Gastrocnemius medialis (tissue), 4 donors: ENCODE data around the gene SPIRE1. TPM values are rescaled to one million over a fixed set of nuclear protein-coding genes. Genes with fewer than 3 reads are reported as not detected.

ENCODE experiments used
- ATAC-seq, 2 donors: fragments of 150-250 bp; one replicate each; pipeline ENCODE4 v1.9.1; 2016
- DNase-seq, 2 donors: peaks; one replicate each; pipeline ENCODE4 v3.0.0-alpha.2; 2019
- H3K27ac ChIP-seq, 4 donors: fragments of 200-600 bp; sonication (generic); 1 replicate in 1 of 4; 2 replicates in 3 of 4; pipeline ENCODE4 v1.5.1; 2016 to 2018; ENCODE audit warnings: mild to moderate bottlenecking in 2 of 4, moderate library complexity in 1 of 4
- H3K27me3 ChIP-seq, 3 donors: fragments of 200-600 bp; sonication (generic) in 2 of 3; 1 replicate in 1 of 3; 2 replicates in 2 of 3; pipeline versions ENCODE4 v1.5.1 to v1.6.0; 2016 to 2019; ENCODE audit warnings: mild to moderate bottlenecking in 1 of 3, moderate library complexity in 1 of 3
- H3K36me3 ChIP-seq, 2 donors: fragments of 200-600 bp; sonication (generic) in 1 of 2; one replicate each; pipeline ENCODE4 v1.5.1; 2017 to 2018
- H3K4me1 ChIP-seq, 2 donors: fragments of 200-600 bp; sonication (generic) in 1 of 2; one replicate each; pipeline ENCODE4 v1.5.1; 2016 to 2017; ENCODE audit warnings: mild to moderate bottlenecking in 2 of 2
- H3K4me3 ChIP-seq, 4 donors: fragments of 200-600 bp; sonication (generic) in 3 of 4; 1 replicate in 1 of 4; 2 replicates in 3 of 4; pipeline ENCODE4 v1.5.1; 2016 to 2019; ENCODE audit warnings: mild to moderate bottlenecking in 2 of 4
- H3K9me3 ChIP-seq, 3 donors: fragments of 200-600 bp; sonication (generic) in 2 of 3; 1 replicate in 1 of 3; 2 replicates in 2 of 3; pipeline ENCODE4 v1.5.1; 2016 to 2019
- POLR2A ChIP-seq, 2 donors: fragments of 450-650 bp; IDR thresholded peaks; one replicate each; pipeline ENCODE4 v1.6.1; 2017; ENCODE audit warnings: antibody characterized with exemption in 2 of 2, mild to moderate bottlenecking in 2 of 2, moderate library complexity in 2 of 2
- in situ Hi-C, 4 donors: fragments of 200-750 bp; cut with MboI; loops; one replicate each; pipeline versions ENCODE4 v1.15.0 to v1.8.0; 2017; ENCODE audit warnings: low sequenced_read_pairs in 4 of 4
- intact Hi-C: fragments of 100-400 bp; cut with DNase I; formaldehyde crosslinking; loops from one replicate; pipeline ENCODE4 v1.15.1; 2023; ENCODE audit warnings: low total_unique reads
- total RNA-seq, 4 donors: library from RNA; depleted of rRNA; stranded (reverse); fragments of >200 nt; gene quantifications; one replicate each; pipeline versions ENCODE4 v1.1.0 to v1.2.3, GENCODE V29; 2016
- TF ChIP-seq, protein P1 (sequence below), 5 experiments: fragments of 450-650 bp in 3 of 5; fragments of 200-600 bp in 2 of 5; sonication (generic) in 2 of 5; IDR thresholded peaks in 4 of 5; conservative IDR thresholded peaks in 1 of 5; 1 replicate in 4 of 5; 2 replicates in 1 of 5; pipeline ENCODE4 v1.5.1; 2016 to 2019; ENCODE audit warnings: antibody characterized with exemption in 5 of 5, mild to moderate bottlenecking in 3 of 5, moderate library complexity in 3 of 5

SPIRE1 gene
- total RNA-seq, 4 donors from 2014 or later, result 48.3 to 82.7 (median 55.1) TPM

DNA sequence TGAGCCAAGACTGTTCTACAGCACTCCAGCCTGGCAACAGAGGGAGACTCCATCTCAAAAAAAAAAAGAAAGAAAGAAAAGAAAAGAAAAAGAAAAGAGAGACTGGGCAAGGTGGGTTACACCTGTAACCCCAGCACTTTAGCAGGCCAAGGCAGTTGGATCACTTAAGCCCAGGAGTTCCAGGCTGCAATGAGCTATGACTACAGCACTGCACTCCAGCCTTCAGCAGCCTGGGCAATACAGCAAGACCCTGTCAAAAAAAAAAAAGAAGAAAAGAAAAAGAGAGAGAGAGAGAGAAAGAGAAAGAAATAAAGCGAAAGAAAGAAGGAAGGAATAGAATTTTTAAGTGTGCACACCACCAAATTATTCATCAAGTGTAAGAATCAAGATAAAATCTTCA lies 2.9 kb downstream of the SPIRE1 start:
- DNase-seq (no peak), ATAC-seq (no peak)
- H3K9me3 ChIP-seq, result no peaks in the 10 kb centered on the region
- intact Hi-C loops, result loop anchor here (5.0 kb wide), 4 partner anchors 227 to 383 kb away; partner anchors contain the start of genes AFG3L2, PTPN2 and SEH1L
- no peak overlapping the region for H3K27ac ChIP-seq
- TF ChIP-seq, protein P1, sequence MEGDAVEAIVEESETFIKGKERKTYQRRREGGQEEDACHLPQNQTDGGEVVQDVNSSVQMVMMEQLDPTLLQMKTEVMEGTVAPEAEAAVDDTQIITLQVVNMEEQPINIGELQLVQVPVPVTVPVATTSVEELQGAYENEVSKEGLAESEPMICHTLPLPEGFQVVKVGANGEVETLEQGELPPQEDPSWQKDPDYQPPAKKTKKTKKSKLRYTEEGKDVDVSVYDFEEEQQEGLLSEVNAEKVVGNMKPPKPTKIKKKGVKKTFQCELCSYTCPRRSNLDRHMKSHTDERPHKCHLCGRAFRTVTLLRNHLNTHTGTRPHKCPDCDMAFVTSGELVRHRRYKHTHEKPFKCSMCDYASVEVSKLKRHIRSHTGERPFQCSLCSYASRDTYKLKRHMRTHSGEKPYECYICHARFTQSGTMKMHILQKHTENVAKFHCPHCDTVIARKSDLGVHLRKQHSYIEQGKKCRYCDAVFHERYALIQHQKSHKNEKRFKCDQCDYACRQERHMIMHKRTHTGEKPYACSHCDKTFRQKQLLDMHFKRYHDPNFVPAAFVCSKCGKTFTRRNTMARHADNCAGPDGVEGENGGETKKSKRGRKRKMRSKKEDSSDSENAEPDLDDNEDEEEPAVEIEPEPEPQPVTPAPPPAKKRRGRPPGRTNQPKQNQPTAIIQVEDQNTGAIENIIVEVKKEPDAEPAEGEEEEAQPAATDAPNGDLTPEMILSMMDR (IDR thresholded peaks at IDR 0.05 in 4 of 5, conservative IDR thresholded peaks at IDR 0.05 in 1 of 5), result no peak
- no peak for TF ChIP-seq POLR2A (IDR thresholded peaks at IDR 0.05)
- peaks cover 10 to 33% of the 10 kb centered on the region in 2 donors for H3K4me1 ChIP-seq
- no peak overlapping the region for H3K4me3 ChIP-seq
- H3K36me3 ChIP-seq, result no peaks in the 10 kb centered on the region
- in situ Hi-C loops, result no loop called here
- no peaks in the 10 kb centered on the region for H3K27me3 ChIP-seq

DNA sequence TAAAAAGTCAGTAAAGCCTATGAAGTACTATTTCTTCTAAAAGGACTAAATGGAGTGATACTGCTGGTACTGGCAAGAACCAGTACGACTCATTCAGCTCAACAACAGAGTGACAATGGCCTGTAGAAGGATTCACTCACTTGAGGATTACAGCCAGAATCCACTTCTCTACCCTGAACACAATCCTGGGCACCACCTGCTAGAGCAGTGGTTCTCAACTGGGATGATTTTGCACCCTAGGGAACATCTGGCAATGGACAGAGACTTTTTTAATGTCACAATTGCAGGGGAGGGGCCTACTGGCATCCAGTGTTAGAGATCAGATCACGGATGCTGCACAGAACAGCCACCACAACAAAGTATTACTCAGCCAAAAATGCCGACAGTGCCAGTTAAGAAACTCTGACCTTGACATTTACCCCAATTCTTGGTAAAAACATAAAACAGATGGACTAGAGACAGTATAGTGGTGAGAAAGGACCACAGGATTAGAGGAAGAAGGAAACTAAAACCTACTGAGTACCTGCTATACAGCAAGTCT lies 5.0 kb downstream of the SPIRE1 start:
- peak in 1 of 2 donors; percentile 29 for DNase-seq
- intact Hi-C loops (no loop called here), in situ Hi-C loops (no loop called here)
- Histone ChIP-seq H3K27ac (peak overlapping the region; percentile 31 to 61 (median 50)), H3K4me3 (no peak overlapping the region), H3K4me1 (peaks cover 10 to 36% of the 10 kb centered on the region in 2 donors), H3K9me3 (no peaks in the 10 kb centered on the region), H3K27me3 (no peaks in the 10 kb centered on the region), H3K36me3 (no peaks in the 10 kb centered on the region)
- peak; percentile 14 to 35 for ATAC-seq
- TF ChIP-seq, protein P1 (IDR thresholded peaks at IDR 0.05 in 4 of 5, conservative IDR thresholded peaks at IDR 0.05 in 1 of 5), result no peak
- TF ChIP-seq POLR2A (IDR thresholded peaks at IDR 0.05), result no peak

DNA sequence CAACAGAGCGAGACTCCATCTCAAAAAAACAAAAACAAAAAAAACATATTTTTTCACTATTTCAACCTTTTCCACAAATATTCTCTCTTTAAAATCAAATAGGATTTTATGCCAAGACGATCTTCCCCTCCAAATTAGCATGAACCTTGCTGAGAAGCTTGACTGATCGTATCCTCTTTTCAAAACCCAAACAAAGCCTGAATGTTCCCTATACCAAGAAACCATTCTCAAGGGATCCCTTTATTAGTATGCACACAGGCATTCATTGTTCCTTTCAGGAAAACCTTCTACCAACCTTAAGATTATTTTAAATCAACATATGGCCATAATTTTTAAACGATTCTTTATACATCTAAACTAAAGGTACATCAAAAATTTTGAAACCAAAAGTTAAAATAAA lies 6.3 kb downstream of the SPIRE1 start:
- peak overlapping the region in 3 of 4 donors; percentile 1 to 10 (median 6) for H3K27ac ChIP-seq
- no peak for TF ChIP-seq POLR2A (IDR thresholded peaks at IDR 0.05)
- TF ChIP-seq, protein P1 (IDR thresholded peaks at IDR 0.05 in 4 of 5, conservative IDR thresholded peaks at IDR 0.05 in 1 of 5), result no peak
- ATAC-seq (no peak), DNase-seq (no peak)
- intact Hi-C loops (no loop called here), in situ Hi-C loops (no loop called here)
- H3K36me3 ChIP-seq, result no peaks in the 10 kb centered on the region
- no peaks in the 10 kb centered on the region for H3K27me3 ChIP-seq
- no peak overlapping the region for H3K4me3 ChIP-seq
- H3K4me1 ChIP-seq, result peaks cover 10 to 38% of the 10 kb centered on the region in 2 donors
- no peaks in the 10 kb centered on the region for H3K9me3 ChIP-seq

DNA sequence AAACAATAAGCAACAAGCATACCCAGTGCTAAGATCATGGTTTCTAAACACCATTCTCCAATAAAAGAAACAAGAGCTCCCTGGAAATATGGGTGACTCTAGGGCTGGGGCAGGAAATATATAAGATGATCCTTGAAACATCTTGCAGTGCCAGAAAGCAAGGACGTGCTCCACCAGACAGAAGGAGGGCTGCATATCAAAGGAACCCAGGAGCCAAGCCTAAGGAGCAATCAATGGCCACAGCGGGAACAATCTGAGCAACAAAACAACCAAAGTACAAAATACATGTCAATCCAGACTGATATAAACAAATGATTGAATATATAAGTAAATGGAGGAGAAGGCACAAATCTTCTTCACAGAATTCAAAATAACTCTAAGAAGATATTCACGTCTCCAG lies 10.1 kb downstream of the SPIRE1 start:
- peaks cover 30 to 47% of the 10 kb centered on the region in 2 donors for H3K4me1 ChIP-seq
- no peaks in the 10 kb centered on the region for H3K36me3 ChIP-seq
- intact Hi-C loops, result loop anchor here (5.0 kb wide), 1 partner anchor 95 kb away; no protein-coding TSS in a partner anchor
- no peaks in the 10 kb centered on the region for H3K27me3 ChIP-seq
- ATAC-seq (no peak), DNase-seq (no peak)
- H3K27ac ChIP-seq, result no peak overlapping the region
- H3K4me3 ChIP-seq, result no peak overlapping the region
- H3K9me3 ChIP-seq, result no peaks in the 10 kb centered on the region
- TF ChIP-seq POLR2A (IDR thresholded peaks at IDR 0.05), result no peak
- TF ChIP-seq, protein P1 (IDR thresholded peaks at IDR 0.05 in 4 of 5, conservative IDR thresholded peaks at IDR 0.05 in 1 of 5), result no peak
- in situ Hi-C loops, result loop anchor here in 2 of 4 donors (10.0 to 25.0 kb wide), 2 partner anchors 93 to 110 kb away; no protein-coding TSS in a partner anchor
